Gastrocnemius medialis (tissue), 4 donors: ENCODE measurements around the gene KNDC1. TPM values are rescaled to one million over a fixed set of nuclear protein-coding genes. Genes with fewer than 3 reads are reported as not detected.

ENCODE experiments used
- ATAC-seq, 2 donors: fragments of 150-250 bp; one replicate each; pipeline ENCODE4 v1.9.1; 2016
- DNase-seq, 2 donors: peaks; one replicate each; pipeline ENCODE4 v3.0.0-alpha.2; 2019
- H3K27ac ChIP-seq, 4 donors: fragments of 200-600 bp; sonication (generic); 1 replicate in 1 of 4; 2 replicates in 3 of 4; pipeline ENCODE4 v1.5.1; 2016 to 2018; ENCODE audit warnings: mild to moderate bottlenecking in 2 of 4, moderate library complexity in 1 of 4
- H3K27me3 ChIP-seq, 3 donors: fragments of 200-600 bp; sonication (generic) in 2 of 3; 1 replicate in 1 of 3; 2 replicates in 2 of 3; pipeline versions ENCODE4 v1.5.1 to v1.6.0; 2016 to 2019; ENCODE audit warnings: mild to moderate bottlenecking in 1 of 3, moderate library complexity in 1 of 3
- H3K36me3 ChIP-seq, 2 donors: fragments of 200-600 bp; sonication (generic) in 1 of 2; one replicate each; pipeline ENCODE4 v1.5.1; 2017 to 2018
- H3K4me1 ChIP-seq, 2 donors: fragments of 200-600 bp; sonication (generic) in 1 of 2; one replicate each; pipeline ENCODE4 v1.5.1; 2016 to 2017; ENCODE audit warnings: mild to moderate bottlenecking in 2 of 2
- H3K4me3 ChIP-seq, 4 donors: fragments of 200-600 bp; sonication (generic) in 3 of 4; 1 replicate in 1 of 4; 2 replicates in 3 of 4; pipeline ENCODE4 v1.5.1; 2016 to 2019; ENCODE audit warnings: mild to moderate bottlenecking in 2 of 4
- H3K9me3 ChIP-seq, 3 donors: fragments of 200-600 bp; sonication (generic) in 2 of 3; 1 replicate in 1 of 3; 2 replicates in 2 of 3; pipeline ENCODE4 v1.5.1; 2016 to 2019
- POLR2A ChIP-seq, 2 donors: fragments of 450-650 bp; IDR thresholded peaks; one replicate each; pipeline ENCODE4 v1.6.1; 2017; ENCODE audit warnings: antibody characterized with exemption in 2 of 2, mild to moderate bottlenecking in 2 of 2, moderate library complexity in 2 of 2
- in situ Hi-C, 4 donors: fragments of 200-750 bp; cut with MboI; loops; one replicate each; pipeline versions ENCODE4 v1.15.0 to v1.8.0; 2017; ENCODE audit warnings: low sequenced_read_pairs in 4 of 4
- intact Hi-C: fragments of 100-400 bp; cut with DNase I; formaldehyde crosslinking; loops from one replicate; pipeline ENCODE4 v1.15.1; 2023; ENCODE audit warnings: low total_unique reads
- total RNA-seq, 4 donors: library from RNA; depleted of rRNA; stranded (reverse); fragments of >200 nt; gene quantifications; one replicate each; pipeline versions ENCODE4 v1.1.0 to v1.2.3, GENCODE V29; 2016
- TF ChIP-seq, protein P1 (sequence below), 5 experiments: fragments of 450-650 bp in 3 of 5; fragments of 200-600 bp in 2 of 5; sonication (generic) in 2 of 5; IDR thresholded peaks in 4 of 5; conservative IDR thresholded peaks in 1 of 5; 1 replicate in 4 of 5; 2 replicates in 1 of 5; pipeline ENCODE4 v1.5.1; 2016 to 2019; ENCODE audit warnings: antibody characterized with exemption in 5 of 5, mild to moderate bottlenecking in 3 of 5, moderate library complexity in 3 of 5

KNDC1 gene
- total RNA-seq, 4 donors from 2014 or later = 0.04 to 0.13 TPM; not detected in 2

GRCh38 chr10:133242611-133243356 lies 82.8 kb downstream of the KNDC1 start:
- in situ Hi-C loops (no loop called here), intact Hi-C loops (no loop called here)
- ATAC-seq (no peak), DNase-seq (no peak)
- Histone ChIP-seq H3K27me3 (peaks cover 44 to 74% (median 54%) of the 10 kb centered on the region in 3 donors), H3K4me3 (no peak overlapping the region), H3K36me3 (no peaks in the 10 kb centered on the region), H3K9me3 (no peaks in the 10 kb centered on the region), H3K27ac (no peak overlapping the region), H3K4me1 (no peaks in the 10 kb centered on the region)
- TF ChIP-seq, protein P1, sequence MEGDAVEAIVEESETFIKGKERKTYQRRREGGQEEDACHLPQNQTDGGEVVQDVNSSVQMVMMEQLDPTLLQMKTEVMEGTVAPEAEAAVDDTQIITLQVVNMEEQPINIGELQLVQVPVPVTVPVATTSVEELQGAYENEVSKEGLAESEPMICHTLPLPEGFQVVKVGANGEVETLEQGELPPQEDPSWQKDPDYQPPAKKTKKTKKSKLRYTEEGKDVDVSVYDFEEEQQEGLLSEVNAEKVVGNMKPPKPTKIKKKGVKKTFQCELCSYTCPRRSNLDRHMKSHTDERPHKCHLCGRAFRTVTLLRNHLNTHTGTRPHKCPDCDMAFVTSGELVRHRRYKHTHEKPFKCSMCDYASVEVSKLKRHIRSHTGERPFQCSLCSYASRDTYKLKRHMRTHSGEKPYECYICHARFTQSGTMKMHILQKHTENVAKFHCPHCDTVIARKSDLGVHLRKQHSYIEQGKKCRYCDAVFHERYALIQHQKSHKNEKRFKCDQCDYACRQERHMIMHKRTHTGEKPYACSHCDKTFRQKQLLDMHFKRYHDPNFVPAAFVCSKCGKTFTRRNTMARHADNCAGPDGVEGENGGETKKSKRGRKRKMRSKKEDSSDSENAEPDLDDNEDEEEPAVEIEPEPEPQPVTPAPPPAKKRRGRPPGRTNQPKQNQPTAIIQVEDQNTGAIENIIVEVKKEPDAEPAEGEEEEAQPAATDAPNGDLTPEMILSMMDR (IDR thresholded peaks at IDR 0.05 in 4 of 5, conservative IDR thresholded peaks at IDR 0.05 in 1 of 5) = no peak
- TF ChIP-seq POLR2A (IDR thresholded peaks at IDR 0.05) = no peak

DNA sequence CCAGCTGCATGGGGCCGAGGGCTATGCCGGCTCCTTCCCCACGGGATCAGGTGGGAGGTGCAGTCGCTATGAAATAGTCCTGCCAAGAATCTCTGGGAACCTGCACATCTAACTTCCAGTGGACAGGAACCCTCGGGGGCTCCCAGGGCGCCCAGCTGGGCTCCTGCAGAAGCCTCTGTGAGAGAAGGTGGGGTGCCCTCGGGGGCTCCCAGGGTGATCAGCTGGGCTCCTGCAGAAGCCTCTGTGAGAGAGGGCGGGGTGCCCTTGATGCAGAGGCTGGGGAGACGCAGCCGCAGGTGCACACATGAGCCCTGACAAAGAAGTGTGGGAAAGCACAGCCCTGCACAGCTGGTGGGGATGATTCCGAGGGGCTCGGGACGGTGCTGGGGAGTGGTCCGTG lies 83.6 kb downstream of the KNDC1 start:
- H3K27me3 ChIP-seq = peaks cover 36 to 66% (median 50%) of the 10 kb centered on the region in 3 donors
- H3K4me1 ChIP-seq = no peaks in the 10 kb centered on the region
- H3K36me3 ChIP-seq = no peaks in the 10 kb centered on the region
- no peak overlapping the region for H3K27ac ChIP-seq
- DNase-seq (no peak), ATAC-seq (no peak)
- in situ Hi-C loops (no loop called here), intact Hi-C loops (no loop called here)
- no peak overlapping the region for H3K4me3 ChIP-seq
- no peaks in the 10 kb centered on the region for H3K9me3 ChIP-seq
- TF ChIP-seq, protein P1 (IDR thresholded peaks at IDR 0.05 in 4 of 5, conservative IDR thresholded peaks at IDR 0.05 in 1 of 5) = no peak
- no peak for TF ChIP-seq POLR2A (IDR thresholded peaks at IDR 0.05)

DNA sequence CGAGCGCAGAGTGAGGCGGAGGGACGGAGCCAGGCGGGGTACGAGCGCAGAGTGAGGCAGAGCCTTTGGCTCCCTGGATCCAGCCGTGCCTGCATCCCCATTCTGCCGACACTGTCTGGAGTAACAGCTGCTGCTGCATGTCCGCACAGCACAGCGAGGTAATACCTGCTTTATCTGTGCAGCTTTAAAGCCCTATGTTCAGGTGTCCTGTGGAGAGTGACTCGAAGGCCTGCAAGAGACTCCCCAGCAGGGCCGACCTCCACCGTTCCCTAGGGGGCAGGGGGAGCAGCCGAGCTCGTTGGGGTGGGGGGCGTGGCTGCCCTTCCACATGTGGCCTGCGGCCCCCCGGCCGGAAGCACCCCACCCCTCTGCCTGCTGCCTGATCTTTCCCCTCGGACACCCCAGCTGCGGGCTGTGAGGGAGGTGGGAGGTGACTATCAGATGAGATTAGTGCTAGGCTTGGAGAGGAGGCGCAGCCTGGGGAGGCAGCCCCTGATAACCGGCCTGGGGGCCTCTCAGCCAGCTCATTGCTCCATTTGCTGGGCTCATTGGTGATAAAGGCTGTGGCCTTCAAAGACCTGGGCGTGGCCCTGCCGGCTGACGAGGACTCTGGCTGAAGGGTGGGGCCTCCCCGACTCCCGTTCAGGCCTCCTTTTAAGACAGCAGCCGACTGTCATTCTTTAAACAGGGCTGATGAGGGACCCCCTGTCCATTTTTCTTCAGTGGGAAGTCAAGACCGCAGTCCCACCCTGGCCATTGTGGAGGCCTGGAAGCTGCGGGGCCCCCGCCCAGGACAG lies 85.6 kb downstream of the KNDC1 start:
- Histone ChIP-seq H3K27ac (no peak overlapping the region), H3K36me3 (no peaks in the 10 kb centered on the region), H3K27me3 (peaks cover 32 to 49% (median 41%) of the 10 kb centered on the region in 3 donors), H3K4me1 (no peaks in the 10 kb centered on the region), H3K9me3 (no peaks in the 10 kb centered on the region), H3K4me3 (no peak overlapping the region)
- ATAC-seq (no peak), DNase-seq (no peak)
- intact Hi-C loops (no loop called here), in situ Hi-C loops (no loop called here)
- TF ChIP-seq, protein P1 (IDR thresholded peaks at IDR 0.05 in 4 of 5, conservative IDR thresholded peaks at IDR 0.05 in 1 of 5) = no peak
- no peak for TF ChIP-seq POLR2A (IDR thresholded peaks at IDR 0.05)

GRCh38 chr10:133246236-133246626 lies 86.2 kb downstream of the KNDC1 start:
- Histone ChIP-seq H3K4me3 (no peak overlapping the region), H3K27ac (no peak overlapping the region), H3K9me3 (no peaks in the 10 kb centered on the region), H3K36me3 (no peaks in the 10 kb centered on the region), H3K4me1 (no peaks in the 10 kb centered on the region), H3K27me3 (peaks cover 29 to 44% (median 41%) of the 10 kb centered on the region in 3 donors)
- TF ChIP-seq POLR2A (IDR thresholded peaks at IDR 0.05) = no peak
- TF ChIP-seq, protein P1 (IDR thresholded peaks at IDR 0.05 in 4 of 5, conservative IDR thresholded peaks at IDR 0.05 in 1 of 5) = no peak
- no peak for ATAC-seq
- intact Hi-C loops (no loop called here), in situ Hi-C loops (no loop called here)
- no peak for DNase-seq
